Endothelial cell of umbilical vein (primary cell): ENCODE data around the gene ALOX12.
A peak's percentile ranks its signal among the peaks of the same experiment; 100 is the strongest.

ENCODE experiments used
- EZH2 ChIP-seq: IDR thresholded peaks from 2 replicates; pipeline ENCODE4 v1.6.1; 2012; ENCODE audit warnings: borderline replicate concordance, low read depth, mild to moderate bottlenecking, moderate library complexity, low read length, inconsistent platforms; ENCODE audit not compliant: severe bottlenecking
- FOS ChIP-seq: IDR thresholded peaks from 2 replicates; pipeline ENCODE4 v1.6.1; 2011; ENCODE audit warnings: mild to moderate bottlenecking, low read length, moderate library complexity, borderline replicate concordance; ENCODE audit not compliant: insufficient read depth
- MYC ChIP-seq: IDR thresholded peaks from one replicate; pipeline ENCODE4 v1.6.1; 2011; ENCODE audit warnings: mild to moderate bottlenecking, low read depth, low read length
- POLR2A ChIP-seq: IDR thresholded peaks from 2 replicates; pipeline ENCODE4 v1.6.1; 2012; ENCODE audit warnings: low read depth, mild to moderate bottlenecking, control low read depth, low read length
- POLR2AphosphoS5 ChIP-seq: IDR thresholded peaks from 2 replicates; pipeline ENCODE4 v1.6.1; 2012; ENCODE audit warnings: low read depth, mild to moderate bottlenecking, control low read depth, low read length, moderate library complexity; ENCODE audit not compliant: insufficient read depth
- TF ChIP-seq, protein P1 (sequence below), 2 donors: IDR thresholded peaks; 1 replicate in 1 of 2; 2 replicates in 1 of 2; pipeline ENCODE4 v1.5.1; 2011; ENCODE audit warnings: low read length in 2 of 2, mild to moderate bottlenecking in 2 of 2, moderate library complexity in 2 of 2, control low read depth in 1 of 2, inconsistent platforms in 1 of 2, low read depth in 1 of 2; ENCODE audit not compliant: insufficient read depth in 1 of 2; ENCODE audit errors: extremely low read depth in 1 of 2
- TF ChIP-seq, protein P2 (sequence below): IDR thresholded peaks from 2 replicates; pipeline ENCODE4 v1.6.1; 2011; ENCODE audit not compliant: insufficient read depth, insufficient read length

DNA sequence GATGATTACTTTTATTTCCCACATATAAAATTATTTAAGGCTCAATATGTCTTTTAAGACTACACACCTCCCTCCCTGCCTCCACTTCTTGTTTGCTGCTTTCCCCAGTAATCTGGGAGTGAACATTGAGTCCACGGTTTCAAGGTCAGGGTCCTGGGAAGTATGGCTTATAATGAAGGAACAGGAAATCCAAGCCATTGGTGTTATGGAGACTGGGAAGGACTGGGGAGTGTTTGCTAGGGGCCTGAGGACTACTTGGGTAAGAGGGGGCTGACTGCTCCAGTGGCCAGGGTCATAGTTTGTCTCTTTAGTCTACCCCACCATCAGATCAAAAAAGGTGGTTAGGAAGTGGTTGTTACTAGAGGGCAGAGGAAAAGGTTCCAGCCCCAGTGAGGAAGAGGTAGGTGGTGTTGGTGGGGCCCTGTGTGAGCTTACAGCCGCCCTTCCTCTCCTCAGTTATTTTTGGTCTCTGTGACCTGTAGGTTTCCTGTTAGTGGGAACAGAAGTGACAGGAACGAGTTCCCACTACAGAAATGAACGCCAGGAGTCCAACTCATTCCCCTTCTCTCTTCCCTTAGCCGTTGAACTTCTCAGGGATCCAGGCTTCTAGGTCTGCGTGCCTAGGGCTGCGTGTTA lies 39.2 kb downstream of the ALOX12 start:
- TF ChIP-seq, protein P1, sequence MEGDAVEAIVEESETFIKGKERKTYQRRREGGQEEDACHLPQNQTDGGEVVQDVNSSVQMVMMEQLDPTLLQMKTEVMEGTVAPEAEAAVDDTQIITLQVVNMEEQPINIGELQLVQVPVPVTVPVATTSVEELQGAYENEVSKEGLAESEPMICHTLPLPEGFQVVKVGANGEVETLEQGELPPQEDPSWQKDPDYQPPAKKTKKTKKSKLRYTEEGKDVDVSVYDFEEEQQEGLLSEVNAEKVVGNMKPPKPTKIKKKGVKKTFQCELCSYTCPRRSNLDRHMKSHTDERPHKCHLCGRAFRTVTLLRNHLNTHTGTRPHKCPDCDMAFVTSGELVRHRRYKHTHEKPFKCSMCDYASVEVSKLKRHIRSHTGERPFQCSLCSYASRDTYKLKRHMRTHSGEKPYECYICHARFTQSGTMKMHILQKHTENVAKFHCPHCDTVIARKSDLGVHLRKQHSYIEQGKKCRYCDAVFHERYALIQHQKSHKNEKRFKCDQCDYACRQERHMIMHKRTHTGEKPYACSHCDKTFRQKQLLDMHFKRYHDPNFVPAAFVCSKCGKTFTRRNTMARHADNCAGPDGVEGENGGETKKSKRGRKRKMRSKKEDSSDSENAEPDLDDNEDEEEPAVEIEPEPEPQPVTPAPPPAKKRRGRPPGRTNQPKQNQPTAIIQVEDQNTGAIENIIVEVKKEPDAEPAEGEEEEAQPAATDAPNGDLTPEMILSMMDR (IDR thresholded peaks at IDR 0.05; ENCODE audit: extremely low read depth in 1 of 2, insufficient read depth in 1 of 2, low read depth in 1 of 2, low read length in 2 of 2), result no peak
- TF ChIP-seq POLR2A (peak; percentile 83), POLR2AphosphoS5 (no peak), FOS (no peak), MYC (no peak), EZH2 (no peak)
- TF ChIP-seq, protein P2, sequence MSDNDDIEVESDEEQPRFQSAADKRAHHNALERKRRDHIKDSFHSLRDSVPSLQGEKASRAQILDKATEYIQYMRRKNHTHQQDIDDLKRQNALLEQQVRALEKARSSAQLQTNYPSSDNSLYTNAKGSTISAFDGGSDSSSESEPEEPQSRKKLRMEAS, result no peak
